Body of pancreas (tissue), 4 donors: Measurements from ENCODE around the gene PRSS22.

Experiments
- POLR2A ChIP-seq, 3 donors: fragments of 450-650 bp; IDR thresholded peaks; one replicate each; pipeline ENCODE4 v1.6.1; 2016; ENCODE audit warnings: antibody characterized with exemption in 3 of 3, mild to moderate bottlenecking in 2 of 3
- TF ChIP-seq, protein P1 (sequence below), 7 experiments: fragments of 450-650 bp in 4 of 7; fragments of 200-600 bp in 3 of 7; sonication (generic) in 3 of 7; IDR thresholded peaks; one replicate each; pipeline ENCODE4 v1.5.1; 2016 to 2019; ENCODE audit warnings: antibody characterized with exemption in 7 of 7

DNA sequence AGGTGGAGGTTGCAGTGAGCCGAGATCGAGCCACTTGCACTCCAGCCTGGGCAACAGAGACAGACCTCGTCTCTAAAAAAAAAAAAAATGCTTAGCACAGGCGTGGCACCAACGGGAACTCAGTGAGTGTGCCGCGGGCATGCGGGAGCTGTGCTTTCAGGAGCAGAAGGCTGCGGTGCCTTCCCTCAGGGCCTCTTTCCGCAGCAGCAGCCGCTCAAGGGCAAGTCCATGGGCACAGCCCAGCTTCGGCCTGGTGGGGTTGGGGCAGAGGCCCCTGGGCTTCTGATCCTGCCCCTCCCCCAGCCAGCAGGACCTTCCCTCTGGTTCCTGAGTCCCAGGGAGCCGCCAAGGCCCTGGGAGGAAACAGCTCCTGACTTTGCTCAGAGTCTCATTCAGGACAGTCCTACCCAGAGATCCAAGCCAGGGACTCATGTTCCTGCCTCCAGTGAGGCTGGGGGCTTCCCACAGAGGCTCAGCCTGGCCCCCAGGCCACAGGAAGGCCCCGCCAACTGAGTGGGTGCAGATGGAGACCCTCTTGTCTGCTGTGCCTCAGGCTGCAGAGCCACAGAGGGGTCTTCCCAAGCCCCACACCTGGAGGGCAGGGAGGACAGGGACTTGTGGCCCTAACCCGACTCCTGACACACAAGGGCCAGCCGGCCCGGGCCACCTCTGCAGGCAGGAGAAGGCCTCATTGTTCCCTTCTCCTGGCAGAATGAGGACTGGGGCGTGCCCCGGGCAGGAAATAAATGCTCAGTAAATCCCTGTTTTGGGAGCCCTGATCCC, 31.2 kb downstream of the PRSS22 start:
- TF ChIP-seq, protein P1, sequence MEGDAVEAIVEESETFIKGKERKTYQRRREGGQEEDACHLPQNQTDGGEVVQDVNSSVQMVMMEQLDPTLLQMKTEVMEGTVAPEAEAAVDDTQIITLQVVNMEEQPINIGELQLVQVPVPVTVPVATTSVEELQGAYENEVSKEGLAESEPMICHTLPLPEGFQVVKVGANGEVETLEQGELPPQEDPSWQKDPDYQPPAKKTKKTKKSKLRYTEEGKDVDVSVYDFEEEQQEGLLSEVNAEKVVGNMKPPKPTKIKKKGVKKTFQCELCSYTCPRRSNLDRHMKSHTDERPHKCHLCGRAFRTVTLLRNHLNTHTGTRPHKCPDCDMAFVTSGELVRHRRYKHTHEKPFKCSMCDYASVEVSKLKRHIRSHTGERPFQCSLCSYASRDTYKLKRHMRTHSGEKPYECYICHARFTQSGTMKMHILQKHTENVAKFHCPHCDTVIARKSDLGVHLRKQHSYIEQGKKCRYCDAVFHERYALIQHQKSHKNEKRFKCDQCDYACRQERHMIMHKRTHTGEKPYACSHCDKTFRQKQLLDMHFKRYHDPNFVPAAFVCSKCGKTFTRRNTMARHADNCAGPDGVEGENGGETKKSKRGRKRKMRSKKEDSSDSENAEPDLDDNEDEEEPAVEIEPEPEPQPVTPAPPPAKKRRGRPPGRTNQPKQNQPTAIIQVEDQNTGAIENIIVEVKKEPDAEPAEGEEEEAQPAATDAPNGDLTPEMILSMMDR (IDR thresholded peaks at IDR 0.05) = no peak
- no peak for TF ChIP-seq POLR2A (IDR thresholded peaks at IDR 0.05)
